Progenitor cell of endocrine pancreas (in vitro differentiated cells): ENCODE measurements around the gene BCHE. TPM values are rescaled to one million over a fixed set of nuclear protein-coding genes. Genes with fewer than 3 reads are reported as not detected.

Source experiments
- DNase-seq: peaks from one replicate; pipeline ENCODE4 v3.0.0; 2021; ENCODE audit warnings: low spot score; ENCODE audit not compliant: unreplicated experiment
- H3K27ac Mint-ChIP-seq: 2 replicates; pipeline ENCODE4 v1.8.0; 2021; ENCODE audit warnings: mild to moderate bottlenecking, moderate library complexity, mixed read lengths
- H3K27me3 Mint-ChIP-seq: 2 replicates; pipeline ENCODE4 v1.8.0; 2021; ENCODE audit warnings: mixed read lengths
- H3K36me3 Mint-ChIP-seq: 2 replicates; pipeline ENCODE4 v1.8.0; 2022; ENCODE audit warnings: mixed read lengths; ENCODE audit not compliant: insufficient read depth
- H3K4me1 Mint-ChIP-seq: 2 replicates; pipeline ENCODE4 v1.8.0; 2021; ENCODE audit warnings: low read depth, mixed read lengths
- H3K4me3 Mint-ChIP-seq: 2 replicates; pipeline ENCODE4 v1.8.0; 2021; ENCODE audit warnings: low read depth, mild to moderate bottlenecking, moderate library complexity, mixed read lengths
- H3K9me3 Mint-ChIP-seq: 2 replicates; pipeline ENCODE4 v1.8.0; 2021; ENCODE audit warnings: low read depth, mixed read lengths
- CTCF ChIP-seq: fragments of 200-600 bp; sonication (generic); IDR thresholded peaks from one replicate; pipeline ENCODE4 v1.5.0; 2021; ENCODE audit warnings: antibody characterized with exemption, mild to moderate bottlenecking; ENCODE audit not compliant: unreplicated experiment
- total RNA-seq: library from RNA; stranded (reverse); gene quantifications from 2 replicates; pipeline ENCODE4 v1.2.1, GENCODE V29; 2021

The BCHE gene
- total RNA-seq, 1 donor from 2014 or later: 1.1 TPM

DNA sequence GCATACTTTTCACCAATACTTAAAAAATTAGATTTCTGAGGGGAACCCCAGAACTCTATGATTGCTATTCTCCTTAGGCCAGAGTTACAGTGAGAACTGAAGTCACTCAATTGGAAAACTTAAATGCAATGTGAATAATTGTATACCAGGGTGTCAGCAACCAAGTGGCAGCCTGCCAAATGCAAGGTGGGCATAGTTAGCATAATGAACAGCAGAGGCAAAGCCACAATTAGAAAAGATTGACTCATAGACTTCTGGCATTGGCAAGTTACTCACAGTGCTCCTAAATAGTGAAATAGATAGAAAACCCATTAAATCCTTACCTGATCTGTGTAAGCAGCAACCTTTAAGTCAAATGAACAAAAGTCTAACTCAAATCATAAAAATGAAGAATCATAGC is 94.9 kb downstream of the BCHE start:
- no peak overlapping the region for H3K4me3 Mint-ChIP-seq
- no peak for TF ChIP-seq CTCF

DNA sequence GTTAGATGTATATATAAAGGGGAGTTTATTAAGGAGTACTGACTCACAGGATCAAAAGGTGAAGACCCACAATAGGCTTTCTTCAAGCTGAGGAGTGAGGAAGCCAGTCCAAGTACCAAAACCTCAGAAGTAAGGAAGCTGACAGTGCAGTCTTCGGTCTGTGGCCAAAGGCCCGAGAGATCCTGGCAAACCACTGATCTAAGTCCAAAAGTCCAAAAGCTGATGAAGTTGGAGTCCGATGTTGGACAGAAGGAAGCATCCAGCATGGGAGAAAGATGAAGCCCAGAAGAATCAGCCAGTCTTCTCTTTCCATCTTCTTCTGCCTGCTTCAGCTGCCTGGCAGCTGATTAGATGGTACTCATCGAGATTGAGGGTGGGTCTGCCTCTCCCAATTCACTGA is 107.5 kb downstream of the BCHE start:
- no peak for DNase-seq
- Mint-ChIP-seq H3K4me3 (no peak overlapping the region), H3K27me3 (no peaks in the 10 kb centered on the region), H3K9me3 (peaks cover 7% of the 10 kb centered on the region), H3K27ac (no peak overlapping the region), H3K4me1 (no peaks in the 10 kb centered on the region), H3K36me3 (no peaks in the 10 kb centered on the region)
- TF ChIP-seq CTCF: no peak

More for the DNA sequence above, 94.9 kb downstream of the BCHE start:
- Mint-ChIP-seq H3K9me3 (no peaks in the 10 kb centered on the region), H3K27ac (no peak overlapping the region), H3K36me3 (no peaks in the 10 kb centered on the region), H3K4me1 (peaks cover 6% of the 10 kb centered on the region), H3K27me3 (no peaks in the 10 kb centered on the region)
- DNase-seq: no peak

GRCh38 chr3:165728924-165729323 is 108.3 kb downstream of the BCHE start:
- H3K4me1 Mint-ChIP-seq: no peaks in the 10 kb centered on the region
- DNase-seq: no peak

DNA sequence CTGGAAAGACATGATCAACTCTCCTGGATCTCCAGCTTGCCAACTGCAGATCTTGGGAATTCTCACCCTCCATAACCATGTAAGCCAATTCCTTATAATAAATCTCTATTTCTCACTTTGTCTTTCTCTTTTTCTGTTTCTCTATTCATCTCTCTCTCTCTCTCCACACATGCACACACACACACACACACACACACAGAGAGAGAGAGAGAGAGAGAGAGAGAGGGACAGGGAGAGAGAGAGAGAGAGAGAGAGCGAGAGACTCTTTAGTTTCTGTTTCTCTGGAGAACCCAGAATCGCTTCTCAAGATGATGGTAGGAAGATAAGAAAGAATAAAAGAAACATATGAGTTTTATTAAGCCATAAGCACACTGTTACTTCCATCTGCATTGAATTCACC is 111.9 kb downstream of the BCHE start:
- TF ChIP-seq CTCF: no peak
- no peak for DNase-seq
- H3K36me3 Mint-ChIP-seq: no peaks in the 10 kb centered on the region
- H3K27me3 Mint-ChIP-seq: no peaks in the 10 kb centered on the region
- no peaks in the 10 kb centered on the region for H3K4me1 Mint-ChIP-seq
- no peak overlapping the region for H3K4me3 Mint-ChIP-seq
- H3K27ac Mint-ChIP-seq: no peak overlapping the region
- H3K9me3 Mint-ChIP-seq: no peaks in the 10 kb centered on the region

More at GRCh38 chr3:165728924-165729323, 108.3 kb downstream of the BCHE start:
- H3K27me3 Mint-ChIP-seq: no peaks in the 10 kb centered on the region
- no peaks in the 10 kb centered on the region for H3K36me3 Mint-ChIP-seq
- no peak overlapping the region for H3K27ac Mint-ChIP-seq
- H3K4me3 Mint-ChIP-seq: no peak overlapping the region
- TF ChIP-seq CTCF: no peak
- H3K9me3 Mint-ChIP-seq: peaks cover 1% of the 10 kb centered on the region
